ENCODE results near the gene PUDP. TPM values are rescaled to one million over a fixed set of nuclear protein-coding genes. Genes with fewer than 3 reads are reported as not detected.
"Not testable (repeated sequence)": the region's sequence is repeated elsewhere in the genome, so short reads cannot be mapped to it uniquely, and the experiment has no call there.

Gene PUDP
- total RNA-seq, 2 donors from 2014 or later: 47.3 to 48.8 TPM

DNA sequence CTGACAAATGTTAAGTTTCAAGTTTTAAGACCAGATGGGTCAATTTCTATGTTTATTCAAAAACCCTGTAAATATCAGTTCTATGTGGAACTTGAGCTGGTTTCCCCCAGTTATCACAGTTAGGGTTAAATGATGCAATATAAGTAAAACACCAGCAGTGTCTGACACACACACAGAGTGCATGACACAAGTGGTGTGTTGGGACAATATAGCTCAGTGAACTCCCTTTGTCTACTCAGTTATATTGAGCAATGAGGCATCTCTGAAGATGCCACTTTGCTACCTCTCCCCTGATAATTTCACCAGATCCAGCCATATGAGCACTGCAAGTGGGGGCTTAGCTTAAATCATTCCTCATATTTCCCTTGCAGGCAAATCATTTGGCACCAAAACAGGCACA, 140.6 kb downstream of the PUDP start:
- DNase-seq; ATAC-seq; intact Hi-C loops (cut with DNase I, micrococcal nuclease): not testable (repeated sequence)

Small RNAs within 50 kb of the gene (microRNA-seq; reads per million reads assigned to microRNA genes)
- 0 reads per million in 2 donors for gene MIR4767

Other genes starting within 250 kb of the PUDP start
- 10 to 100 TPM; 13.7 to 34.9 TPM for gene STS, start 441 bp downstream of the PUDP start, total RNA-seq